ENCODE measurements around the gene MTA3. TPM values are rescaled to one million over a fixed set of nuclear protein-coding genes. Genes with fewer than 3 reads are reported as not detected.

Gene MTA3
- total and polyA plus RNA-seq, 2 of the 8 experiments (the other 6 are each of a cell fraction or from before 2014, with no cell fraction given): 125 to 184 TPM

- TF ChIP-seq CHD7 (IDR thresholded peaks at IDR 0.05; ENCODE audit: insufficient replicate concordance, low read length): no peak
- TF ChIP-seq KDM5A (IDR thresholded peaks at IDR 0.05; ENCODE audit: low read length): no peak
- TF ChIP-seq SP2 (IDR thresholded peaks at IDR 0.05; ENCODE audit: low read length): no peak
- TF ChIP-seq RNF2 (IDR thresholded peaks at IDR 0.05; ENCODE audit: borderline replicate concordance, low read depth, low read length, missing control alignments, poor library complexity, severe bottlenecking): no peak
- TF ChIP-seq NRF1 (IDR thresholded peaks at IDR 0.05; ENCODE audit: low read depth, low read length): no peak
- no peak for TF ChIP-seq ASH2L (IDR thresholded peaks at IDR 0.05; ENCODE audit: low read length)
- no peak for TF ChIP-seq KDM1A (IDR thresholded peaks at IDR 0.05; ENCODE audit: borderline replicate concordance, low read length)
- TF ChIP-seq JUN (IDR thresholded peaks at IDR 0.05; ENCODE audit: low read depth, low read length): no peak
- no peak for TF ChIP-seq EP300 (IDR thresholded peaks at IDR 0.05; ENCODE audit: borderline replicate concordance in 1 of 2, low read depth in 2 of 2, low read length in 2 of 2)
- no peak for TF ChIP-seq POLR2A (IDR thresholded peaks at IDR 0.05; ENCODE audit: control extremely low read depth in 1 of 2, low read depth in 2 of 2, low read length in 2 of 2)
- no peak for TF ChIP-seq SP4 (IDR thresholded peaks at IDR 0.05; ENCODE audit: low read length)
- TF ChIP-seq E2F6 (IDR thresholded peaks at IDR 0.05): no peak
Measured at GRCh38 chr2:42522035-42522434, 46.4 kb upstream of the MTA3 start (continued).

Data from H1 (cell line).